HEK293 (cell line): ENCODE results near the gene EFNA2.

Experiments used
- FEZF1 ChIP-seq: fragments of 450-650 bp; formaldehyde crosslinking; IDR thresholded peaks from 2 replicates; pipeline ENCODE4 v1.5.1; 2016; ENCODE audit warnings: missing biosample characterization, missing genetic modification characterization
- GLIS1 ChIP-seq: fragments of 450-650 bp; formaldehyde crosslinking; IDR thresholded peaks from 2 replicates; pipeline ENCODE4 v1.5.1; 2016; ENCODE audit warnings: missing biosample characterization, missing genetic modification characterization
- KLF10 ChIP-seq: fragments of 450-650 bp; IDR thresholded peaks from 2 replicates; pipeline ENCODE4 v1.5.1; 2018; ENCODE audit warnings: missing biosample characterization, mild to moderate bottlenecking, missing genetic modification characterization
- MEIS1 ChIP-seq: sonication (generic); formaldehyde crosslinking; IDR thresholded peaks from 2 replicates; pipeline ENCODE4 v1.8.1; 2022; ENCODE audit warnings: missing genetic modification reagents, mild to moderate bottlenecking, borderline replicate concordance
- PBX3 ChIP-seq: sonication (generic); formaldehyde crosslinking; IDR thresholded peaks from 2 replicates; pipeline ENCODE4 v1.8.1; 2022; ENCODE audit warnings: mild to moderate bottlenecking, moderate library complexity, missing genetic modification reagents
- YY2 ChIP-seq: fragments of 450-650 bp; formaldehyde crosslinking; IDR thresholded peaks from 2 replicates; pipeline ENCODE4 v1.5.1; 2016; ENCODE audit warnings: missing biosample characterization, missing genetic modification characterization
- ZBTB10 ChIP-seq: fragments of 450-650 bp; formaldehyde crosslinking; IDR thresholded peaks from 2 replicates; pipeline ENCODE4 v1.5.1; 2016; ENCODE audit warnings: missing biosample characterization, missing genetic modification characterization
- ZBTB49 ChIP-seq: fragments of 450-650 bp; formaldehyde crosslinking; IDR thresholded peaks from 2 replicates; pipeline ENCODE4 v1.5.1; 2016; ENCODE audit warnings: missing biosample characterization, missing genetic modification characterization, low read depth
- ZFP69B ChIP-seq: fragments of 450-650 bp; formaldehyde crosslinking; IDR thresholded peaks from 2 replicates; pipeline ENCODE4 v1.5.1; 2016; ENCODE audit warnings: missing biosample characterization, missing genetic modification characterization
- ZNF211 ChIP-seq: fragments of 450-650 bp; formaldehyde crosslinking; IDR thresholded peaks from 2 replicates; pipeline ENCODE4 v1.5.1; 2016; ENCODE audit warnings: low read depth, missing biosample characterization, missing genetic modification characterization
- ZNF341 ChIP-seq: fragments of 450-650 bp; formaldehyde crosslinking; IDR thresholded peaks from 2 replicates; pipeline ENCODE4; 2016; ENCODE audit warnings: low read depth, missing biosample characterization, missing genetic modification characterization
- ZNF416 ChIP-seq: fragments of 450-650 bp; formaldehyde crosslinking; IDR thresholded peaks from 2 replicates; pipeline ENCODE4 v1.5.1; 2016; ENCODE audit warnings: missing biosample characterization, missing genetic modification characterization
- ZNF423 ChIP-seq: fragments of 450-650 bp; formaldehyde crosslinking; IDR thresholded peaks from 2 replicates; pipeline ENCODE4 v1.5.1; 2016; ENCODE audit warnings: missing biosample characterization, missing genetic modification characterization
- ZNF433 ChIP-seq: fragments of 450-650 bp; formaldehyde crosslinking; IDR thresholded peaks from 2 replicates; pipeline ENCODE4 v1.5.1; 2016; ENCODE audit warnings: missing biosample characterization, missing genetic modification characterization, low read depth
- ZNF48 ChIP-seq: fragments of 450-650 bp; formaldehyde crosslinking; IDR thresholded peaks from 2 replicates; pipeline ENCODE4 v1.5.1; 2016; ENCODE audit warnings: missing biosample characterization, missing genetic modification characterization
- ZNF513 ChIP-seq: fragments of 450-650 bp; IDR thresholded peaks from 2 replicates; pipeline ENCODE4 v1.5.1; 2018; ENCODE audit warnings: missing biosample characterization, missing genetic modification characterization
- ZNF548 ChIP-seq: fragments of 450-650 bp; formaldehyde crosslinking; IDR thresholded peaks from 2 replicates; pipeline ENCODE4 v1.5.1; 2016; ENCODE audit warnings: missing biosample characterization, missing genetic modification characterization
- ZNF555 ChIP-seq: fragments of 450-650 bp; formaldehyde crosslinking; conservative IDR thresholded peaks from 2 replicates; pipeline ENCODE4 v1.5.1; 2017; ENCODE audit warnings: missing biosample characterization, mild to moderate bottlenecking, missing genetic modification characterization, inconsistent platforms
- ZNF580 ChIP-seq: fragments of 450-650 bp; formaldehyde crosslinking; IDR thresholded peaks from 2 replicates; pipeline ENCODE4 v1.5.1; 2016; ENCODE audit warnings: missing biosample characterization, missing genetic modification characterization
- ZNF600 ChIP-seq: fragments of 450-650 bp; formaldehyde crosslinking; IDR thresholded peaks from 2 replicates; pipeline ENCODE4 v1.5.1; 2016; ENCODE audit warnings: missing biosample characterization, missing genetic modification characterization
- ZNF707 ChIP-seq: fragments of 450-650 bp; formaldehyde crosslinking; IDR thresholded peaks from 2 replicates; pipeline ENCODE4 v1.5.1; 2016; ENCODE audit warnings: missing biosample characterization, missing genetic modification characterization
- ZNF777 ChIP-seq: fragments of 450-650 bp; formaldehyde crosslinking; IDR thresholded peaks from 2 replicates; pipeline ENCODE4 v1.5.1; 2017; ENCODE audit warnings: missing biosample characterization, missing genetic modification characterization, borderline replicate concordance
- ZNF843 ChIP-seq: fragments of 450-650 bp; formaldehyde crosslinking; IDR thresholded peaks from 2 replicates; pipeline ENCODE4 v1.5.1; 2016; ENCODE audit warnings: missing biosample characterization, missing genetic modification characterization
- TF ChIP-seq, protein P1 (sequence below): fragments of 450-650 bp; formaldehyde crosslinking; conservative IDR thresholded peaks from 2 replicates; pipeline ENCODE4 v1.5.1; 2016; ENCODE audit warnings: low read depth, missing biosample characterization, missing genetic modification characterization
- TF ChIP-seq, protein P2 (sequence below): fragments of 450-650 bp; formaldehyde crosslinking; IDR thresholded peaks from 2 replicates; pipeline ENCODE4 v1.5.1; 2016; ENCODE audit warnings: missing biosample characterization, missing genetic modification characterization

EFNA2 gene

GRCh38 chr19:1250437-1251260, 35.0 kb upstream of the EFNA2 start (continued):
- TF ChIP-seq ZNF416 (tag by site-specific recombination) (no peak), ZNF843 (tag by site-specific recombination) (0 out of 2 replicates have a peak, but pooled peaks have one; percentile 24), ZNF513 (tag by site-specific recombination) (no peak), ZNF707 (tag by site-specific recombination) (no peak), ZNF548 (tag by site-specific recombination) (no peak), ZNF600 (tag by site-specific recombination) (no peak), GLIS1 (peak; percentile 94), YY2 (tag by site-specific recombination) (no peak), ZNF211 (no peak), ZNF423 (tag by site-specific recombination) (no peak), ZNF555 (tag by site-specific recombination) (no peak), ZNF777 (tag by site-specific recombination) (no peak), FEZF1 (tag by site-specific recombination) (no peak), ZBTB49 (tag by site-specific recombination) (no peak), KLF10 (peak; percentile 44; the same call in 1 of the 2 replicates), ZNF580 (tag by site-specific recombination) (no peak), ZBTB10 (peak; percentile 60; the same call in 1 of the 2 replicates), ZNF48 (tag by site-specific recombination) (no peak), ZNF433 (tag by site-specific recombination) (no peak), ZFP69B (tag by site-specific recombination) (peak; percentile 49; the same call in 1 of the 2 replicates), ZNF341 (peak; percentile 4; the same call in 1 of the 2 replicates), MEIS1 (CRISPR knock-in tag) (no peak; the same call in 1 of the 2 replicates), PBX3 (CRISPR knock-in tag) (no peak)
- TF ChIP-seq, protein P1, sequence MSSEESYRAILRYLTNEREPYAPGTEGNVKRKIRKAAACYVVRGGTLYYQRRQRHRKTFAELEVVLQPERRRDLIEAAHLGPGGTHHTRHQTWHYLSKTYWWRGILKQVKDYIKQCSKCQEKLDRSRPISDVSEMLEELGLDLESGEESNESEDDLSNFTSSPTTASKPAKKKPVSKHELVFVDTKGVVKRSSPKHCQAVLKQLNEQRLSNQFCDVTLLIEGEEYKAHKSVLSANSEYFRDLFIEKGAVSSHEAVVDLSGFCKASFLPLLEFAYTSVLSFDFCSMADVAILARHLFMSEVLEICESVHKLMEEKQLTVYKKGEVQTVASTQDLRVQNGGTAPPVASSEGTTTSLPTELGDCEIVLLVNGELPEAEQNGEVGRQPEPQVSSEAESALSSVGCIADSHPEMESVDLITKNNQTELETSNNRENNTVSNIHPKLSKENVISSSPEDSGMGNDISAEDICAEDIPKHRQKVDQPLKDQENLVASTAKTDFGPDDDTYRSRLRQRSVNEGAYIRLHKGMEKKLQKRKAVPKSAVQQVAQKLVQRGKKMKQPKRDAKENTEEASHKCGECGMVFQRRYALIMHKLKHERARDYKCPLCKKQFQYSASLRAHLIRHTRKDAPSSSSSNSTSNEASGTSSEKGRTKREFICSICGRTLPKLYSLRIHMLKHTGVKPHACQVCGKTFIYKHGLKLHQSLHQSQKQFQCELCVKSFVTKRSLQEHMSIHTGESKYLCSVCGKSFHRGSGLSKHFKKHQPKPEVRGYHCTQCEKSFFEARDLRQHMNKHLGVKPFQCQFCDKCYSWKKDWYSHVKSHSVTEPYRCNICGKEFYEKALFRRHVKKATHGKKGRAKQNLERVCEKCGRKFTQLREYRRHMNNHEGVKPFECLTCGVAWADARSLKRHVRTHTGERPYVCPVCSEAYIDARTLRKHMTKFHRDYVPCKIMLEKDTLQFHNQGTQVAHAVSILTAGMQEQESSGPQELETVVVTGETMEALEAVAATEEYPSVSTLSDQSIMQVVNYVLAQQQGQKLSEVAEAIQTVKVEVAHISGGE (tag by site-specific recombination) = no peak
- TF ChIP-seq, protein P2, sequence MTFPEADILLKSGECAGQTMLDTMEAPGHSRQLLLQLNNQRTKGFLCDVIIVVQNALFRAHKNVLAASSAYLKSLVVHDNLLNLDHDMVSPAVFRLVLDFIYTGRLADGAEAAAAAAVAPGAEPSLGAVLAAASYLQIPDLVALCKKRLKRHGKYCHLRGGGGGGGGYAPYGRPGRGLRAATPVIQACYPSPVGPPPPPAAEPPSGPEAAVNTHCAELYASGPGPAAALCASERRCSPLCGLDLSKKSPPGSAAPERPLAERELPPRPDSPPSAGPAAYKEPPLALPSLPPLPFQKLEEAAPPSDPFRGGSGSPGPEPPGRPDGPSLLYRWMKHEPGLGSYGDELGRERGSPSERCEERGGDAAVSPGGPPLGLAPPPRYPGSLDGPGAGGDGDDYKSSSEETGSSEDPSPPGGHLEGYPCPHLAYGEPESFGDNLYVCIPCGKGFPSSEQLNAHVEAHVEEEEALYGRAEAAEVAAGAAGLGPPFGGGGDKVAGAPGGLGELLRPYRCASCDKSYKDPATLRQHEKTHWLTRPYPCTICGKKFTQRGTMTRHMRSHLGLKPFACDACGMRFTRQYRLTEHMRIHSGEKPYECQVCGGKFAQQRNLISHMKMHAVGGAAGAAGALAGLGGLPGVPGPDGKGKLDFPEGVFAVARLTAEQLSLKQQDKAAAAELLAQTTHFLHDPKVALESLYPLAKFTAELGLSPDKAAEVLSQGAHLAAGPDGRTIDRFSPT (tag by site-specific recombination) = no peak
